GM19395 (cell line): ENCODE data around the gene CTSW.

ENCODE experiments used
- ATAC-seq: cut with Tn5 transposase; IDR thresholded peaks from one replicate; pipeline ENCODE4 v1.9.1; 2021; ENCODE audit warnings: mild to moderate bottlenecking, moderate library complexity; ENCODE audit not compliant: unreplicated experiment

CTSW gene

DNA sequence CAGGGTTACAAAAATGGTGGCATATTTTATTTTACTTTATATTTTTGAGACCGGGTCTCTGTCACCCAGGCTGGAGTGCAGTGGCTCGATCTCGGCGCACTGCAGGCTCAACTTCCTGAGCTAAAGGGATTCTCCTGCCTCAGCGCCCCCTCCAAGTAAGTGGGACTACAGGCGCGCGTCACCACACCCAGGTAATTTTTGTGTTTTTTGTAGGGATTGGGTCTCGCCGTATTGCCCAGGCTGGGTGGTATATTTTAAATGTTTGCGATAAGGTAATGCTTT, 21.2 kb downstream of the CTSW start:
- ATAC-seq: no peak

DNA sequence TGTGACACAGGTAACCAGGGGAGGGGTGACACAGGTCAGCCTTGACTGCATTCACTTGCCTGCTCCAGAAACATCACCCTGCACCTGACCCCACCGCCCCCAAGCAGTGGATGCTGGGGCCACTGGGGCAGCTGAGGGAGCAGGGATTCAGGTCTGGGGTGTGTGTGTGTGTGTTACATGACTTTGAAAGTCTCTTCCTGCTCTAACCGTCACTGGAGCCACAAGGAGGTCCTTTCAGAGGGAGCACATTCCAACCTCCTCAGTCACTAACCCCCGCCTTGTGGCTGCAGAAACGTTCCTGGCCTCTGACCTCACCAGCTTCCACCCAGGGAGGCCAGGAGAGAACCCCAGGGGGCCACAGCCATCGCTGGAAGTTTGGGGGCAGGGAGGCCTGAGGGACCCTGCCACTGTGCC, 23.4 kb downstream of the CTSW start:
- no peak for ATAC-seq

DNA sequence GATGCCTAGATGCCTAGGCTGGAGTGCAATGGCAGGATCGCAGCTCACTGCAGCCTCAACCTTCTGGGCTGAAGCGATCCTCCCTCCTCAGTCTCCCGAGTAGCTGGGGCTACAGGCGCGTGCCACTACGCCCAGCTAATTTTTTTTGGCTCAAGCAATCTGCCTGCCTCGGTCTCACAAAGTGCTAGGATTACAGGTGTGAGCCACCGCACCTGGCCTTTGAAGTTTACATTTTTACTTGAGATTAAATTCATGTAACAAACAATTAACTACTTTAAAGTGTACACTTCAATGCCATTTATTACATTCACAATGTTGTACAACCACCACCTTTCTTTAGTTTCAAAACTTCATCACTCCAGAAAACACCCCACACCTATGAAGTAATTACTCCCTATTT, 24.1 kb downstream of the CTSW start:
- ATAC-seq: no peak

DNA sequence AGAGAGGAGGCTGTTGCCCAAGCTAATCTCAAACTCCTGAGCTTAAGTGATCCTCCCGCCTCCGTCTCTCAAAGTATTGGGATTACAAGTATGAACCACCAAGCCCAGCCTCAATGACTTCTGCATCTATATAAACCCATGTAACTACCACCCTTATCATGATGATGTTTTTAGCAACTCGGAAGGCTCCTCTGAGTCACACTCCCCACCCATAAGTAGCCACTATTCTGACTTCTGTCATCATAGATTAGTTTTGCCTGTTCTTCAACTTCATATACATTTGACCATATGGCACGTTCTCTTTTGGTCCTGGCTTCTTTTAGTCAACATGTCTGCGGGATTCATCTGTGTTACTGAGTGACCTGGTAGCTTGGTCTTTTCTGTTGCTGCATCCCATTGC, 27.0 kb downstream of the CTSW start:
- ATAC-seq: no peak

DNA sequence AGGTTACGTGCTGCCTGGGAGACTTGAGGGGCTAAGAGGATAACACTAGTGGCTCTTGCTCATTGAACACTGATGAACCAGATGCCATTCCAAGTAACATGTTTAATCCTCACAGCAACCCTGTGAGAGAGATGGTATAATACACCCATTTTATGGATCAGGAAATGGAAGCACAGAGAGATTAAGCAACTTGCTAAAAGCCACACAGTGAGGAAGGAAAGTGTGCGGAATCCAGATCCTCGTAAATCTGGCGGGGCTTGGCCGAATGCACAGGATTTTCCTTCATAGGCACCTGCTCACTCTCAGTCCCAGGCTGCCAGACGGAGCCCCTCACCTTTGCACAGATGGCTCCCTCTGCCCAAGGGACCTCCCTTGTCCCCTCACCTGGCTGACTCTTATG, 28.2 kb downstream of the CTSW start:
- ATAC-seq: no peak

DNA sequence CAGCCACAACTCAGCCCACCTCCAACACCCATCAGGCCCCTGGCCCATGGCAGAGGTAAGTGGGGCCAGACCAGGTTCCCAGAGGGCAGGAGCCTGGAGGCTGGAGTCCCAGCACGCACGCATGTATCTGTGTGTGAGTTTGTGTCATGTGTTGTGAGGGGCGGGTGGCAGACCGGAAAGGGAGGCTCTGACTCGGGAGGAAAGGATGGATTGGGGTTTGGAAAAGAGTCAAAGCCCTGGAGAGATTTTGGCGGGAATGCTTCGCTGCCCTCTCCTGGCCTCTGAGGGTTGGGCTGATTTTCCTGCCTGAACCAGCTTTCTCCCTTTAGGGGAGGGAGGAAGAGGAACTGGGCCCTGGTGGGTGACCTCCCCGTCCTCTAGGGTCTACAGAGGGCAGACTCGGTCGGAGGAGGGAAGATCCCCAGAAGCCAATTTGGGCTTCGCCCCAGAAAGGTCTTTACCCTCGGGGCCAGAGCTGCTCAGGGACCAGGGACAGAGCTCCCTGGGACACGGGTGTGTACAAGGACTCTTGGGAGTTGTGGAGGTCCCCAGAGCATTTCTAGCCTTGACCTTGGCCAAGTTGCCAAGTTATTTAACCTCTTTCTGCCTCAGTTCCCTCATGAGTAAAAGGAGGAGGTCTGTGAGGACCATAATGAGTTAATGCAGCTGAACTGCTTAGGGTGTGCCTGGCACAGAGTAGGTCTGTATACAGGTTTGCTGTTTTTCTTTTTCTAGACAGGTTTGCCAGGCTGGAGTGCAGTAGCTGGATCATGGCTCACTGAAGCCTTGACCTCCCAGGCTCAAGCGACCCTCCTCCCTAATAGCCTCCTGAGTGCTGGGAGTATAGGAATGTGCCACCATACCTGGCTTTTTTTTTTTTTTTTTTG, 32.3 kb downstream of the CTSW start:
- no peak for ATAC-seq

DNA sequence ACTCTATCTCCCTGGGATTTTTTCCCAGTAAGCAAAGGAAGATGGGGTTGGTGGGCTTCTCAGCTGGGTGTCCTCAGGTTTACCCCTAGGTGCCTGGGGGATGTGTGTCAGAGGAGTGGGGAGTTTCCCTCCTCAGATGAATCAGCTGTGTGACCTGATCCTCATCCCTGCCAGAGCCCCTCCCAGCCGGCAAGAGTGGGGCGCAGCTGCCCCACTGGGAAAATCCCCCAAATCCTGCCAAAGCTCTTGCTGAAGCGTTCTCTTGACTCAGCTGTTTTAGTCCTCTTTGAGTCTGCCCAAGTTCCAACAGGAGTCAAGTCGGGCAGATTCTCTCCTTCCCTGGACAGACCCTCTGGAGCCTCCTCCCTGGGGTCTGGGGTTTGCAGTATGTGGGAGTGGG, 33.2 kb downstream of the CTSW start:
- no peak for ATAC-seq

DNA sequence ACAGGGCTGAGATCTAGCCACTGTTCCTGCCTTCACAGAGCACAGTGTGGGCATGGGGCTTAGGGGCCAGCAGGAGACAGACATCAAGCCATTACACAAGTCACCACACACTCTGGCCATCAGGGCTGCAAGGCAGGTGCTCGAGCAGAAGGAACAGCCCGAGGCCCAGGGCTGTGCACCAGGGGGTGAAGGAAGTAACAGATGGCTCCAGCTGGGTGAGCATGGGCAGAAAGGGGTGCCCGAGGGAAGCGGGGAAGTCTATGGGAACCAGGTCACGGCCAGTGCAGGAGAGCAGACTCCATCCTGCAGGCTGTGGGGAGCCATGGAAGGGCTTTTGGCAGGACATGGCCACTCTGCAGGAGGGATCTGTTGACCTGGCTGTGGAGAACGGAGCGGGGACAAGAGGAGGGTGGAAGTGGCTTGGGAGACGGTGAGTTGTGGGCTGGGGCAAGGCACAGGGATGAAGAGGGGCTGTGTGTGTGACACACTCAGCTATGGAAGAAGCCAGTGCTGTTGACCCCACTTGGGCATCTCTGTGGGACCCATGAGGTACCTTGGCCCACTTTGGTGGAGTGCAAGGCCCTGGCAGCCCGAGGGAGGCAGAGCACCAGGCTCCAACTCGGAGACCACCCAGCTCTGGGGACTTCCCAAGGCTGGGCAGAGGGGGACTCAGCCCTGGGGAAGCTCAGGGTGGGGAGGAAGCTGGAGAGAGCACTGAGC, 35.6 kb downstream of the CTSW start:
- ATAC-seq: no peak

- ATAC-seq: no peak
Observed at GRCh38 chr11:65915821-65916251, 36.2 kb downstream of the CTSW start.

GRCh38 chr11:65916391-65916790, 36.8 kb downstream of the CTSW start:
- no peak for ATAC-seq

GRCh38 chr11:65917077-65917433, 37.4 kb downstream of the CTSW start:
- ATAC-seq: no peak

DNA sequence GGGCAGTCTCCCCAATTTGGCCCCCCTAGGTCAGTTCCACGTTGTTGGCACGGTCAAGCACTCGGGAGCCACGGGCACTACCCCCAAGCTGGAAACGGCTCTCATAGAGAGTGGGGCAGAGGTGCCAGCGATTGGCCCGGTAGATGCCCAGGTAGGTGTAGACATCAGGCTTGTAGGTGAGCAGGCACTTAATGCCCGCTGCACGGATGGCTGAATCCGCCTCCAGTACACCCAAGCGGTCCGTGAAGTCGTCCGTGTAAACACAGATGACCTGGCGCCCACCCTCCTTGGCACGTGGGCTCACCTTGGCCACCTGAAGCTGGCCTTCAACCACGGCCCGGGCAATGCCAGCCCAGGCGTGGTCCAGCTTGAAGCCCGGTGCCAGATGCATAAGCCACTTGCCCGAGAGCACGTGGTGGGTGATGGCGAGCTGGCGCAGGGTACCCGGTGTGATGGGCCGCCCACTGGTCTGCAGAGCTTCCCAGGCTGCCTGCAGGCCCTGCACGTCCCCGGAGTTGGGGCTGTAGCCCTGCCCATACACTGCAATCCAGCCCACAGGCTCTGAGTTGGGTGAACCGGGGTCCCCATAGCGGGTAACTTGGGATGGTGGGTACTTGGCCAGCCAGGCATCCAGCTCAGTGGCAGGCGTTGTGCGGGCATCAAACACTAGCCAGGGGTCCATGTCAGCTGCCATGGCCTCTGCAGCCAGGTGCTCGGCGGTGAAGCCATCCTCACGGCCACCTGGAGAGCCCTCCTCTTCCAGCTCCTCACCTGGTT, 38.0 kb downstream of the CTSW start:
- ATAC-seq: no peak

GRCh38 chr11:65918211-65919140, 38.8 kb downstream of the CTSW start, which contains the start of gene C11orf68:
Gene C11orf68, minus strand, starts transcription at chr11:65919062. Its CDS starts 31 bp downstream, at chr11:65919031.
- ATAC-seq: peak; percentile 55

DNA sequence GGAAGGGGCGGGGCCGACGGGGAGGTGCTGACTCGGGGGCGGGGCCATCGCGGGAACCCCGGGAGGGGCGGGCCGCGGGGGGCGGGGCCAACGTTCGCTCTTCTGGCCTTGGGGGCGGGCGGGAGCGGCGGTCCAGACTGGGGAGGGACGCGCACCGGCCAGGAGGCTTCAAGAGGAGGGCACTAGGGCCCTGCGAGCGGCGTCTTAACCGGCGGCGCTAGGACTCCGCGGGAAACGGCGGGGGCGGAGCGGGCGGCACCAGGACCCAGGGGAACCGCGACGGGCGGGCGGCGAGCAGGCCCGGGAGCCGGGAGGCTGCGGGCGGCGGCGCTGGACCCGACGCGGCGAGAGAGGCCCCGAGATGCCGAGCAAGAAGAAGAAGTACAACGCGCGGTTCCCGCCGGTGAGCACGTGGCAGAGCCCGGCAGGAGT, 39.5 kb downstream of the CTSW start, which contains the start of gene DRAP1:
DRAP1 (plus strand) TSS at position 286 of the 432 bp plus-strand sequence; CDS start at position 362, 76 bp downstream.
- peak; percentile 82 for ATAC-seq

DNA sequence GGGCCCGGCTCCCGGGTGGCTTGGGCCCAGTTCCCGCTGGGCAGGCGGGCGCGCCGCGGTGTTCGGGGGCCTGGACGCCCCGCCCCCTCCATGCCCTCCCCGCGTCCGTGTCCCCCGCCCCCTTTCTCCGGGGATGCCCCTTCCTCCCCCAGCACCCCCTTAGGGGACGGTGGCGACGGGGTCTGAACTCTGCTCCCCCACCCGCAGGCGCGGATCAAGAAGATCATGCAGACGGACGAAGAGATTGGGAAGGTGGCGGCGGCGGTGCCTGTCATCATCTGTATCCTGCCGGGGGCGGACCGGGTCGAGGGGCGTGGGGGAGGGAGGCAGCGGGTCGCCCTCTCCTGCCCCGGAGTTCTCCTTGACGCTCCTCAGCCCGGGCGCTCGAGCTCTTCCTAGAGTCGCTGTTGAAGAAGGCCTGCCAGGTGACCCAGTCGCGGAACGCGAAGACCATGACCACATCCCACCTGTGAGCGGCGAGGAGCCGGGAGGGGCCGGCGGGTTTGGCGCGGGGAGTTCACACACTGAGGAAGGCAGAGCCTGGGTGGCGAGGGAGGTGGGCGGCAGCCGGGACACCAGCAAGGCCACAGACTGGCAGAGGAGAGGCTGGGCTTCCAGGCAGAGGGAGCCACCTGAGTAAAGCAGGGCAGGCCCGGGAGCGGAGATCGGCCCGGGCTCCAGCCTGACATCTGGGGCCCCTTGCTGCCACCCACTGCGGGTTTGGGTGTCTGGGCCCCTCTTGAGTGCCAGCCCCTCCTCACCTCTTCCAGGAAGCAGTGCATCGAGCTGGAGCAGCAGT, 40.1 kb downstream of the CTSW start:
- peak; percentile 39 for ATAC-seq

GRCh38 chr11:65920372-65920802, 40.8 kb downstream of the CTSW start:
- ATAC-seq: no peak

DNA sequence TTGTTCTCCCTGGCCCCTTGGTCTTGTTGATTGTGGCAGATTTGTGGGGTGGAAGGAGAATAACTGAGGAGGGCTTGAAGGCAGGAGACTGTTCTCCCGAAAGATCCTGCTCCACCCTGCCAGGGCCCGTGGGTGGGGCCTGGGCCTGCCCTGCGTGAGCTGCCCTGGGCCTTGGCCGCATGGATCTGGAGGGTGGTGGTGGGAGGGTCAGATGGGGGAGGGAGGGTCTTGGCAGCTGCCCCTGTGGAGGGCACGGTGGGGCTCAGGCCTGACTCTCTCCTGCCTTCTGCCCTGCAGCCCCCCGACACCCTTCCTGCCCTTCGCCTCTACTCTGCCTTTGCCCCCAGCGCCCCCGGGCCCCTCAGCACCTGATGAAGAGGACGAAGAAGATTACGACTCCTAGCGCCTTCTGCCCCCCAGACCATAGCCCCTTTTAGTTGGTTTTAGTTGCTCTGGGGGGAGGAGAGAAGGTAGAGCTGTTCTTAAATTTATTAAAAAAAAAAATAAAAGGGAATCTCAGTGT, 41.5 kb downstream of the CTSW start:
- no peak for ATAC-seq

DNA sequence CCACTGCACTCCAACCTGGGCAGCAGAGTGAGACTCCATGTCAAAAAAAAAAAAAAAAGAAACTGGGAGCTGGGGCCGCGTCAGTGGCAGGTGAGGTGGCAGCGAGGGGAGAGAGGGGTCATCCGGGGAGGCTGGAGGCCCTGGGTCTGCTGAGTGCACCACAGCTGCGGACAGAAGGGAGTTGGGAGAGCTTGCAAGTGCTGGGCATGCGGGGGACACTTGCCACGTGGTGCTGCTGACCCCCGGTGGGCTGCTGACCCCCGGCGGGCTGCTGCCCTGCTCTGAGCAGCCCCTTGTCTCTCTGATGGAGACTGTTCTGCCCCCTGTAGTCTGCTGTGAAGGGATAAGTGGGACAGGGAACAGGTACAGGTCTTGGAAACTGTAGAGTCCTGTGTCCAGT, 42.2 kb downstream of the CTSW start:
- ATAC-seq: no peak

DNA sequence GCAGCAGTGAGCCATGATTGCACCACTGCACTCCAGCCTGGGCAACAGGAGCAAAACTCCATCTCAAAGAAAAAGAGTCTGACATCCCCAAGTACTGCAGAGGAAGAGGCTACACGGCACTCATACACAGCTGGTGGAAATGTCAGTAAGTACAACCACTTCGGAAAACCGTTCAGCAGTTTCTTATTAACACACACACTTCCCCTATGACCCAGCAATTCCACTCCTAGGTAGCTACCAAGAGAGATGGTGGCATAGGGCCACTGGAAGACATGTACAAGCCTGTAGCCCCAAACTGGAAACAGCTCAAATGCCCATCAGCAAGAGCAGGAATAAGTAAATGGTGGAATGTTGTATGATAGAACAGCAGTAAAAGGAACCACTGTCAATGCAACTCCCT, 42.9 kb downstream of the CTSW start:
- ATAC-seq: no peak
